GM12878 (cell line): ENCODE data around the gene CEP128. TPM values are rescaled to one million over a fixed set of nuclear protein-coding genes. Genes with fewer than 3 reads are reported as not detected.

ENCODE experiments used
- ATAC-seq: fragments of 200-7000 bp; cut with Tn5 transposase; 3 replicates; pipeline ENCODE4 v1.9.1; 2020; ENCODE audit warnings: mild to moderate bottlenecking, moderate library complexity
- BruUV-seq: library from RNA; stranded (reverse); fragments of 400-500 nt; replicated peaks from 2 replicates; lab custom pipeline; 2021; lab: Mats Ljungman, UMichigan
- CTCF ChIA-PET: fragments of 300-600 bp; sonication (Branson Sonifier 250); formaldehyde crosslinking; extraction: SDS; loops from one replicate; lab custom pipeline; 2021; ENCODE audit warnings: inconsistent platforms; lab: Yijun Ruan, JAX
- POLR2A ChIA-PET: fragments of 350-600 bp; formaldehyde crosslinking; extraction: SDS; loops from one replicate; lab custom pipeline; 2021; ENCODE audit warnings: inconsistent platforms; lab: Charles Lee
- RAD21 ChIA-PET: fragments of 300-600 bp; sonication (Branson Sonifier 250); formaldehyde crosslinking; loops from one replicate; lab custom pipeline; 2023; ENCODE audit warnings: antibody characterized with exemption; ENCODE audit not compliant: unreplicated experiment; lab: Charles Lee
- SMC1A ChIA-PET: fragments of 300-600 bp; sonication (Branson Sonifier 250); formaldehyde crosslinking; loops from one replicate; lab custom pipeline; 2023; ENCODE audit not compliant: unreplicated experiment, uncharacterized antibody; lab: Charles Lee
- DNase-seq: peaks from one replicate; pipeline ENCODE4 v3.0.0-alpha.2; 2011; ENCODE audit warnings: low read depth, low spot score
- FAIRE-seq: peaks from 3 replicates; lab custom pipeline; 2011; peaks lifted over from hg19 to GRCh38; lab: Jason Lieb, UNC
- H2AFZ ChIP-seq: 2 replicates; pipeline ENCODE4 v1.6.0; 2011; ENCODE audit warnings: low read depth, low read length, control low read depth; ENCODE audit not compliant: control insufficient read depth
- H3K27ac ChIP-seq: 2 replicates; pipeline ENCODE4 v1.5.1; 2011; ENCODE audit warnings: control low read depth; ENCODE audit not compliant: control insufficient read depth, insufficient read depth
- H3K27me3 ChIP-seq, 2 experiments: replicated peaks in 1 of 2; 2 replicates each; pipeline versions ENCODE4 v1.6.0 to v1.6.1; 2011; ENCODE audit warnings: low read length in 1 of 2; ENCODE audit not compliant: control insufficient read depth in 2 of 2, insufficient read depth in 2 of 2
- H3K36me3 ChIP-seq, 2 experiments: 2 replicates each; pipeline ENCODE4 v1.5.1; 2011; ENCODE audit warnings: low read length in 1 of 2; ENCODE audit not compliant: control insufficient read depth in 2 of 2, insufficient read depth in 2 of 2
- H3K4me1 ChIP-seq: 2 replicates; pipeline ENCODE4 v1.6.1; 2011; ENCODE audit warnings: mild to moderate bottlenecking, low read length, moderate library complexity, mixed read lengths; ENCODE audit not compliant: control insufficient read depth, insufficient read depth
- H3K4me2 ChIP-seq: 2 replicates; pipeline ENCODE4 v1.6.0; 2011; ENCODE audit warnings: control low read depth; ENCODE audit not compliant: control insufficient read depth, insufficient read depth
- H3K4me3 ChIP-seq: fragments of 200-600 bp; sonication (generic); 2 replicates; pipeline ENCODE4 v1.5.1; 2016
- H3K79me2 ChIP-seq: 2 replicates; pipeline ENCODE4 v1.6.0; 2011; ENCODE audit warnings: low read length; ENCODE audit not compliant: control insufficient read depth, insufficient read depth
- H3K9ac ChIP-seq: 2 replicates; pipeline ENCODE4 v1.8.0; 2011; ENCODE audit warnings: low read length, control low read depth, mixed read lengths; ENCODE audit not compliant: control insufficient read depth, insufficient read depth
- H3K9me3 ChIP-seq: replicated peaks from 3 replicates; pipeline ENCODE4 v1.5.1; 2011; ENCODE audit warnings: mild to moderate bottlenecking, low read length; ENCODE audit not compliant: control insufficient read depth, insufficient read depth
- H4K20me1 ChIP-seq: 2 replicates; pipeline ENCODE4 v1.6.0; 2011; ENCODE audit not compliant: control insufficient read depth, insufficient read depth
- CEBPB ChIP-seq, 2 experiments: fragments of 150-350 bp in 1 of 2; IDR thresholded peaks; 2 replicates each; pipeline ENCODE4 v1.6.1; 2012 to 2014; ENCODE audit warnings: low read depth in 2 of 2, low read length in 2 of 2, borderline replicate concordance in 1 of 2, inconsistent platforms in 1 of 2
- CHD4 ChIP-seq: fragments of 200-600 bp; sonication (generic); IDR thresholded peaks from 2 replicates; pipeline ENCODE4 v1.6.1; 2016; ENCODE audit warnings: mild to moderate bottlenecking
- IKZF2 ChIP-seq, 2 experiments: fragments of 450-650 bp; IDR thresholded peaks; 2 replicates each; pipeline ENCODE4 v1.6.1; 2017; ENCODE audit warnings: mild to moderate bottlenecking in 2 of 2, moderate library complexity in 2 of 2
- MEF2A ChIP-seq: IDR thresholded peaks from 2 replicates; pipeline ENCODE4 v1.6.1; 2011; ENCODE audit warnings: low read depth, mild to moderate bottlenecking, low read length, moderate library complexity; ENCODE audit not compliant: insufficient read depth
- MTA2 ChIP-seq: fragments of 450-650 bp; IDR thresholded peaks from 2 replicates; pipeline ENCODE4 v1.6.1; 2016; ENCODE audit warnings: low read depth, mild to moderate bottlenecking, moderate library complexity
- MYB ChIP-seq: fragments of 150-350 bp; IDR thresholded peaks from 2 replicates; pipeline ENCODE4 v1.6.1; 2014; ENCODE audit warnings: mild to moderate bottlenecking, low read depth, low read length, borderline replicate concordance
- NRF1 ChIP-seq: conservative IDR thresholded peaks from 2 replicates; pipeline ENCODE4 v1.6.1; 2011; ENCODE audit warnings: mild to moderate bottlenecking, low read depth, low read length, improper control_type of control experiment
- POLR2AphosphoS5 ChIP-seq: IDR thresholded peaks from 2 replicates; pipeline ENCODE4 v1.6.1; 2011; ENCODE audit warnings: mild to moderate bottlenecking, low read length, inconsistent platforms
- SREBF1 ChIP-seq: IDR thresholded peaks from 2 replicates; pipeline ENCODE4 v1.6.1; 2012; ENCODE audit warnings: mild to moderate bottlenecking, low read length
- TCF7 ChIP-seq: IDR thresholded peaks from 2 replicates; pipeline ENCODE4 v1.6.1; 2014; ENCODE audit warnings: antibody characterized with exemption, borderline replicate concordance
- YBX1 ChIP-seq: fragments of 450-650 bp; IDR thresholded peaks from 2 replicates; pipeline ENCODE4 v1.6.1; 2016; ENCODE audit warnings: antibody characterized with exemption
- WGBS: methylation state at CpG from one replicate; pipeline ENCODE4 v1.1.6; 2016; ENCODE audit warnings: low lambda C conversion rate; ENCODE audit not compliant: insufficient replicate concordance, insufficient coverage; ENCODE audit errors: missing lambda C conversion rate; 5-methylcytosine and 5-hydroxymethylcytosine counted together
- in situ Hi-C: fragments of 300-500 bp; cut with MboI; formaldehyde crosslinking; loops from 9 replicates; pipeline ENCODE4 v1.14.3; 2018; ENCODE audit warnings: mixed read lengths
- intact Hi-C: fragments of 100-400 bp; cut with micrococcal nuclease; formaldehyde crosslinking; loops from one replicate; pipeline ENCODE4 v1.14.2; 2022; ENCODE audit not compliant: unreplicated experiment
- polyA plus RNA-seq, 11 experiments: library from polyadenylated mRNA; depleted of rRNA in 4 of 11; unstranded in 6 of 11; stranded (reverse) in 5 of 11; fragments of >200 nt; fragmentation: Nextera tagmentation in 4 of 11; fragmentation: Illumina TruSeq in 1 of 11; extraction: Ambion mirVana in 4 of 11; extraction: Trizol in 1 of 11; gene quantifications; 1 replicate in 1 of 11; 2 replicates in 10 of 11; pipeline versions ENCODE4 v1.2.1 to v1.2.3, GENCODE V29; 2011 to 2016; ENCODE audit warnings: inconsistent platforms in 2 of 11, missing spikeins in 2 of 11, low read depth in 1 of 11
- total RNA-seq, 4 experiments: library from RNA; depleted of rRNA in 3 of 4; stranded (reverse); fragments of >200 nt in 3 of 4; fragmentation: Illumina TruSeq in 1 of 4; extraction: Trizol in 1 of 4; gene quantifications; 2 replicates each; pipeline versions ENCODE4 v1.2.1 to v1.2.3, GENCODE V29; 2013 to 2021
- TF ChIP-seq, protein P1 (sequence below): fragments of 450-650 bp; formaldehyde crosslinking; IDR thresholded peaks from 2 replicates; pipeline ENCODE4 v1.4.0; 2022; ENCODE audit warnings: mild to moderate bottlenecking, moderate library complexity
- TF ChIP-seq, protein P2 (sequence below): IDR thresholded peaks from 2 replicates; pipeline ENCODE4 v1.6.1; 2012; ENCODE audit warnings: low read depth, low read length, improper control_type of control experiment
- TF ChIP-seq, protein P3 (sequence below): IDR thresholded peaks from 2 replicates; pipeline ENCODE4 v1.6.1; 2011; ENCODE audit warnings: low read depth, mild to moderate bottlenecking, low read length, moderate library complexity, borderline replicate concordance; ENCODE audit errors: extremely low read depth
- TF ChIP-seq, protein P4 (sequence below): IDR thresholded peaks from 2 replicates; pipeline ENCODE4 v1.6.1; 2011; ENCODE audit warnings: low read depth, low read length, improper control_type of control experiment, borderline replicate concordance
- TF ChIP-seq, protein P5 (sequence below), 3 experiments: IDR thresholded peaks in 2 of 3; conservative IDR thresholded peaks in 1 of 3; 2 replicates each; pipeline ENCODE4 v1.5.1; 2011; ENCODE audit warnings: low read depth in 3 of 3, low read length in 3 of 3, mild to moderate bottlenecking in 3 of 3, control low read depth in 2 of 3, moderate library complexity in 2 of 3, inconsistent platforms in 1 of 3, mixed read lengths in 1 of 3; ENCODE audit not compliant: control insufficient read depth in 2 of 3, insufficient read depth in 1 of 3; ENCODE audit errors: extremely low read depth in 1 of 3
- TF ChIP-seq, protein P6 (sequence below): fragments of 450-650 bp; IDR thresholded peaks from 2 replicates; pipeline ENCODE4 v1.6.1; 2014; ENCODE audit warnings: mild to moderate bottlenecking

The CEP128 gene
- total and polyA plus RNA-seq, 10 of the 15 experiments (the other 5 are each of a cell fraction or from before 2014, with no cell fraction given): 1.1 to 6.7 (median 3.4) TPM

DNA sequence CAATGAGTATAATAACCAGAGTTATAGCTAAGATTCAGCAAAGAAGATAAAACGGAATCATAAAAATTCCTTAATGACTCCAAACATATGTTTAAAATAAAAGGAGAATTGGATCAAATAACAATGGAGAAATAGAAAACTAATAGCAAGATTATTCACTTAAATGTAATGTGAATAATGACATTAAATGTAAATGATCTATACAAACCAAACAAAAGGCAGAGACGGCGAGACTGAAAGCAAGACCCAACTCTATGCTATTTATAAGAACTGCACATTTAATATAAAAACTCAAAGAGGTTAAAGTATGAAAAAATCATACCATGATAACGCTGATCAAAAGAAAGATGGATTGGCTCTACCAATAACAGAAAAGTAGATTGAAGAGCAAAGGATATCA lies 10.0 kb upstream of the CEP128 start:
- ChIA-PET SMC1A (interaction anchor here (0.8 to 1.5 kb wide), 3 partner anchors 17 to 76 kb away, joined by 3 to 4 read pairs (median 4); no protein-coding TSS in a partner anchor), CTCF (interaction anchor here (11.6 kb wide), 1 partner anchor 36 kb away, joined by 178 read pairs; no protein-coding TSS in a partner anchor), POLR2A (no interaction called here), RAD21 (no interaction called here)
- intact Hi-C loops: no loop called here
- DNase-seq (no peak), FAIRE-seq (no peak), ATAC-seq (no peak)
- Histone ChIP-seq H3K4me3 (no peak overlapping the region), H3K4me2 (no peak overlapping the region), H4K20me1 (no peaks in the 10 kb centered on the region), H3K27ac (no peak overlapping the region), H3K9ac (no peak overlapping the region), H3K79me2 (no peaks in the 10 kb centered on the region), H3K27me3 (no peaks in the 10 kb centered on the region; a peak in 1 of 4 replicates), H3K36me3 (no peaks in the 10 kb centered on the region), H3K4me1 (no peaks in the 10 kb centered on the region), H3K9me3 (no peaks in the 10 kb centered on the region), H2AFZ (no peak overlapping the region)
- no TSS peak for BruUV-seq
- in situ Hi-C loops: loop anchor here (5.0 kb wide), 1 partner anchor 36 kb away; no protein-coding TSS in a partner anchor
- WGBS: 45% methylated on average over 4 of the region's 4 CpGs
- TF ChIP-seq, protein P1, sequence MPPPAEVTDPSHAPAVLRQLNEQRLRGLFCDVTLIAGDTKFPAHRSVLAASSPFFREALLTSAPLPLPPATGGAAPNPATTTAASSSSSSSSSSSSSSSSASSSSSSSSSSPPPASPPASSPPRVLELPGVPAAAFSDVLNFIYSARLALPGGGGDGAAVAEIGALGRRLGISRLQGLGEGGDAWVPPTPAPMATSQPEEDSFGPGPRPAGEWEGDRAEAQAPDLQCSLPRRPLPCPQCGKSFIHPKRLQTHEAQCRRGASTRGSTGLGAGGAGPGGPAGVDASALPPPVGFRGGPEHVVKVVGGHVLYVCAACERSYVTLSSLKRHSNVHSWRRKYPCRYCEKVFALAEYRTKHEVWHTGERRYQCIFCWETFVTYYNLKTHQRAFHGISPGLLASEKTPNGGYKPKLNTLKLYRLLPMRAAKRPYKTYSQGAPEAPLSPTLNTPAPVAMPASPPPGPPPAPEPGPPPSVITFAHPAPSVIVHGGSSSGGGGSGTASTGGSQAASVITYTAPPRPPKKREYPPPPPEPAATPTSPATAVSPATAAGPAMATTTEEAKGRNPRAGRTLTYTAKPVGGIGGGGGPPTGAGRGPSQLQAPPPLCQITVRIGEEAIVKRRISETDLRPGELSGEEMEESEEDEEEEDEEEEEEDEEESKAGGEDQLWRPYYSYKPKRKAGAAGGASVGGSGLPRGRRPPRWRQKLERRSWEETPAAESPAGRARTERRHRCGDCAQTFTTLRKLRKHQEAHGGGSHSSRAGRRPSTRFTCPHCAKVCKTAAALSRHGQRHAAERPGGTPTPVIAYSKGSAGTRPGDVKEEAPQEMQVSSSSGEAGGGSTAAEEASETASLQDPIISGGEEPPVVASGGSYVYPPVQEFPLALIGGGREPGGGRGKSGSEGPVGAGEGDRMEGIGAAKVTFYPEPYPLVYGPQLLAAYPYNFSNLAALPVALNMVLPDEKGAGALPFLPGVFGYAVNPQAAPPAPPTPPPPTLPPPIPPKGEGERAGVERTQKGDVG (CRISPR knock-in tag): no peak
- TF ChIP-seq SREBF1: no peak
- no peak for TF ChIP-seq CEBPB (IDR thresholded peaks at IDR 0.05; ENCODE audit: borderline replicate concordance in 1 of 2, low read depth in 2 of 2, low read length in 2 of 2)
- no peak for TF ChIP-seq NRF1
- no peak for TF ChIP-seq POLR2AphosphoS5
- TF ChIP-seq, protein P2, sequence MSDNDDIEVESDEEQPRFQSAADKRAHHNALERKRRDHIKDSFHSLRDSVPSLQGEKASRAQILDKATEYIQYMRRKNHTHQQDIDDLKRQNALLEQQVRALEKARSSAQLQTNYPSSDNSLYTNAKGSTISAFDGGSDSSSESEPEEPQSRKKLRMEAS: no peak
- TF ChIP-seq MEF2A: no peak
- TF ChIP-seq MYB: no peak
- TF ChIP-seq, protein P3, sequence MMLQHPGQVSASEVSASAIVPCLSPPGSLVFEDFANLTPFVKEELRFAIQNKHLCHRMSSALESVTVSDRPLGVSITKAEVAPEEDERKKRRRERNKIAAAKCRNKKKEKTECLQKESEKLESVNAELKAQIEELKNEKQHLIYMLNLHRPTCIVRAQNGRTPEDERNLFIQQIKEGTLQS: no peak
- no peak for TF ChIP-seq MTA2
- no peak for TF ChIP-seq CHD4
- no peak for TF ChIP-seq YBX1
- TF ChIP-seq, protein P4, sequence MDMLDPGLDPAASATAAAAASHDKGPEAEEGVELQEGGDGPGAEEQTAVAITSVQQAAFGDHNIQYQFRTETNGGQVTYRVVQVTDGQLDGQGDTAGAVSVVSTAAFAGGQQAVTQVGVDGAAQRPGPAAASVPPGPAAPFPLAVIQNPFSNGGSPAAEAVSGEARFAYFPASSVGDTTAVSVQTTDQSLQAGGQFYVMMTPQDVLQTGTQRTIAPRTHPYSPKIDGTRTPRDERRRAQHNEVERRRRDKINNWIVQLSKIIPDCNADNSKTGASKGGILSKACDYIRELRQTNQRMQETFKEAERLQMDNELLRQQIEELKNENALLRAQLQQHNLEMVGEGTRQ: no peak
- no peak for TF ChIP-seq IKZF2 (IDR thresholded peaks at IDR 0.05)
- TF ChIP-seq, protein P5, sequence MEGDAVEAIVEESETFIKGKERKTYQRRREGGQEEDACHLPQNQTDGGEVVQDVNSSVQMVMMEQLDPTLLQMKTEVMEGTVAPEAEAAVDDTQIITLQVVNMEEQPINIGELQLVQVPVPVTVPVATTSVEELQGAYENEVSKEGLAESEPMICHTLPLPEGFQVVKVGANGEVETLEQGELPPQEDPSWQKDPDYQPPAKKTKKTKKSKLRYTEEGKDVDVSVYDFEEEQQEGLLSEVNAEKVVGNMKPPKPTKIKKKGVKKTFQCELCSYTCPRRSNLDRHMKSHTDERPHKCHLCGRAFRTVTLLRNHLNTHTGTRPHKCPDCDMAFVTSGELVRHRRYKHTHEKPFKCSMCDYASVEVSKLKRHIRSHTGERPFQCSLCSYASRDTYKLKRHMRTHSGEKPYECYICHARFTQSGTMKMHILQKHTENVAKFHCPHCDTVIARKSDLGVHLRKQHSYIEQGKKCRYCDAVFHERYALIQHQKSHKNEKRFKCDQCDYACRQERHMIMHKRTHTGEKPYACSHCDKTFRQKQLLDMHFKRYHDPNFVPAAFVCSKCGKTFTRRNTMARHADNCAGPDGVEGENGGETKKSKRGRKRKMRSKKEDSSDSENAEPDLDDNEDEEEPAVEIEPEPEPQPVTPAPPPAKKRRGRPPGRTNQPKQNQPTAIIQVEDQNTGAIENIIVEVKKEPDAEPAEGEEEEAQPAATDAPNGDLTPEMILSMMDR (IDR thresholded peaks at IDR 0.05 in 2 of 3, conservative IDR thresholded peaks at IDR 0.05 in 1 of 3; ENCODE audit: control insufficient read depth in 2 of 3, extremely low read depth in 1 of 3, insufficient read depth in 1 of 3, low read depth in 3 of 3, low read length in 3 of 3): no peak
- TF ChIP-seq TCF7: no peak
- TF ChIP-seq, protein P6, sequence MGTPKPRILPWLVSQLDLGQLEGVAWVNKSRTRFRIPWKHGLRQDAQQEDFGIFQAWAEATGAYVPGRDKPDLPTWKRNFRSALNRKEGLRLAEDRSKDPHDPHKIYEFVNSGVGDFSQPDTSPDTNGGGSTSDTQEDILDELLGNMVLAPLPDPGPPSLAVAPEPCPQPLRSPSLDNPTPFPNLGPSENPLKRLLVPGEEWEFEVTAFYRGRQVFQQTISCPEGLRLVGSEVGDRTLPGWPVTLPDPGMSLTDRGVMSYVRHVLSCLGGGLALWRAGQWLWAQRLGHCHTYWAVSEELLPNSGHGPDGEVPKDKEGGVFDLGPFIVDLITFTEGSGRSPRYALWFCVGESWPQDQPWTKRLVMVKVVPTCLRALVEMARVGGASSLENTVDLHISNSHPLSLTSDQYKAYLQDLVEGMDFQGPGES: no peak
